Measurements from ENCODE around the gene EEFSEC.
A peak's percentile ranks its signal among the peaks of the same experiment; 100 is the strongest.

The EEFSEC gene

GRCh38 chr3:128380719-128381118, 227.4 kb downstream of the EEFSEC start:
- intact Hi-C loops (cut with DNase I), result no loop called here
- DNase-seq, result no peak

GRCh38 chr3:128381609-128382008, 228.3 kb downstream of the EEFSEC start:
- no peak for DNase-seq
- intact Hi-C loops (cut with DNase I), result no loop called here

GRCh38 chr3:128382221-128382807, 229.0 kb downstream of the EEFSEC start:
- intact Hi-C loops (cut with DNase I), result no loop called here
- peak in 8 of 42 donors; percentile 12 to 35 (median 22) for DNase-seq

- intact Hi-C loops (cut with DNase I), result no loop called here
- peak in 15 of 42 donors; percentile 11 to 64 (median 34) for DNase-seq
These were observed 230.3 kb downstream of the EEFSEC start for GRCh38 chr3:128383316-128384235.

DNA sequence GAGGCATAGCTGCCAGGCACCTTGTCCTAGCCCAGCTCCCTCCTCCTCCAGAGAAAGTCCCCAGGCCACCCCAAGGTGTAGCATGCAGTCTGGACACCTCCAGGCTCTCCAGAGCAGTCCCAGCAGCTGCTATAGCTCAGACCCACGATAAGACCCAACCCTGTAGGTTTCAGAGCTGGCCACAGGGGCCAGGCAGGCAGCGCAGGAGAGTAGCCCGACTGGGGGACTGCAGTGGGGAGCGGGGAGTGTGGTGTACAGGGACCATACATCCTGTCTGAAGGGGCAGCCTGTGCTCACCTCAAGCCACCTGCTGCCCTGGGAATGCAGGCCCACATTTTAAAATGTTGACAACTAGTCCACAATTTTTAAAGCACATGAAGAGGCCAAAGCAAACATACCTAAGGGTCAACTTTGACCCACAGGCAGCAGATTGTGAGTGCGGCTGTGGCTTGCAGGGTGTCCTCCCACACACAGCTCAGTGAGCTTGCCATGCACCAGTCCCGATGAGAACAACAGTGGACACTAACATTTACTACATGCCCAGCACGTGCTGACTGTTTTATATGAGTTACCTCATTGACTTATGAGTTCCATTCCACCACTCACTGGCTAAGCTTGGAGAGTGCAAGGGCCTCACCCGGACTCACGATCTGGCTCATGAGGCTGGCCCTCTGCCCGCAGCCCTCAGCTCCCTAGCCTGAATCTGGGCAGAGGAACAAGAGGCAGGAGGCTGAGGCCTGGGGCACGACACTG, 232.0 kb downstream of the EEFSEC start:
- no peak for DNase-seq
- intact Hi-C loops (cut with DNase I), result no loop called here

- intact Hi-C loops (cut with DNase I), result no loop called here
- DNase-seq, result no peak
These were observed 235.7 kb downstream of the EEFSEC start for GRCh38 chr3:128388932-128389331.

GRCh38 chr3:128390867-128391266, 237.6 kb downstream of the EEFSEC start:
- peak; percentile 42 to 95 (median 78) for DNase-seq
- intact Hi-C loops (cut with DNase I), result no loop called here

GRCh38 chr3:128392021-128392420, 238.7 kb downstream of the EEFSEC start:
- intact Hi-C loops (cut with DNase I), result no loop called here
- DNase-seq, result no peak

GRCh38 chr3:128392818-128393544, 239.7 kb downstream of the EEFSEC start:
- DNase-seq, result no peak
- intact Hi-C loops (cut with DNase I), result no loop called here

GRCh38 chr3:128394033-128394432, 240.8 kb downstream of the EEFSEC start:
- intact Hi-C loops (cut with DNase I), result no loop called here
- DNase-seq, result no peak

GRCh38 chr3:128395046-128395445, 241.8 kb downstream of the EEFSEC start:
- intact Hi-C loops (cut with DNase I), result no loop called here

DNA sequence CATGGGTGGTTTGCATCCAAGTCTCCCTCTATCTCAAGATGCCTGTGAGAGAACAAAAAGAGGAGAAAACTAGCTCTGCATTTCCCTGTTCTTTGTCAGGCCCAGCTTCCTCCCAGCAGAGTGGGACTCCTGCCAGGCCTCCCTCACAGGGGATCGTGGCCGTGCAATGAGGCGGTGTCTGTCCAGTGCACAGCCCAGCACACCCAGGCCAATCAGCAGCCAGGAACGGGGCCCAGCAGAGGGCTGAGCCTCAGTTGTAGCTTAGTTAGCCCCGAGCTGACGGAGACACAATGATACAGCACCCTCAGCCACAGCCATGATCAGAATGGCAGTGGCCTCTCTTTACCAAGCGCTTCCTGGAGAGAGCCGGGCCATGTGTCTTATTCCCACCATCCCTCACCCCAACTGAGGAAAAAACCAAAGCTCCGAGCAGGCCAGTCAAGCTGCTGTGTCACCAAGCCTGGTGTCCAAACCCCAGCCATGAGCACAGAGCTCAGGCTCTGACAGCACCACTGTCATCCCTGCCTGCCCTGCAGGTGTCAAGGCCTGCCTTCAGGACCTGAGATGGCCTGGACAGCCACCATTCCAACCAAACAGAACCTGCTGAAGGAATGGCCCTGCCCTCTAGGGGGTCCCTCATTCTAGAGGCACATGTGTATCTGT, 242.3 kb downstream of the EEFSEC start:
- peak in 36 of 42 donors; percentile 12 to 77 (median 47) for DNase-seq
- intact Hi-C loops (cut with DNase I), result no loop called here

More at GRCh38 chr3:128395046-128395445, 241.8 kb downstream of the EEFSEC start:
- DNase-seq, result no peak

- intact Hi-C loops (cut with DNase I), result no loop called here
- no peak for DNase-seq
These were observed 244.2 kb downstream of the EEFSEC start for GRCh38 chr3:128397484-128397883.

GRCh38 chr3:128398586-128398985, 245.3 kb downstream of the EEFSEC start:
- no peak for DNase-seq

DNA sequence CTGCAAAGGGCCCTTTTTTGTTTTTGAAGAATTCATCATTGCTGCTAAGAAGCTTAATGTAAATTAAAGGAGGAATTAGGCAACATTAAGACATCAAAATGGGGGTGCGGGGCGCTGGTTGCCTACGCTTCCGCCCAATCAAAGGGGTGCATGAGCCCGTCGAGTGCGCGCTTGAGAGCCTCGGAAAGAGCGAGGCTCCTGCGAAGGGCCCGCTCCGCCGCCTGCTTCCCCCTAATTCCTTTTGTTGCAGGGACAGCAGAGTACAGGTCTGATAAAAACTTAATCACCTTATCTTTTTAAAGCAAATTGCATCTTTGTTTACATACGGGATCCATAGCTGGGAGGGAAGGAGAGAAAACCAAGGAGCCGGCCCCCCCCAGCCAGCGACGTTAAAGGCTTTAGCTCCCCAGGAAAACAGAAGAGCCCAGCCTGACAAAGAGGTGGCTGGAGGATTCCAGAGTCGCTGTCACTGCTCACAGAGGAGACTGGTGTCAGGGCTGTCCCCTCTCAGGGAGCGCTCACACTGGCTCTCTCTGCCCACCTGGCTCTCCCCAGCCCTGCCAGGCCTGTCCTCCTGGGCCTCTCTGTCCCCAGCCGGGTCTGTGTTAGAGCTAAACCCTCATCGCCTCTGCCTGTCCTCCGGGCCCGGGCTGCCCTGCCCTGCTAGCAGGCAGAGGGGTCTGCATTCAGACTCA, 246.1 kb downstream of the EEFSEC start:
- no peak for DNase-seq
- intact Hi-C loops (cut with DNase I), result no loop called here

More at GRCh38 chr3:128398586-128398985, 245.3 kb downstream of the EEFSEC start:
- intact Hi-C loops (cut with DNase I), result no loop called here

GRCh38 chr3:128400671-128401070, 247.4 kb downstream of the EEFSEC start:
- DNase-seq, result no peak
- intact Hi-C loops (cut with DNase I), result no loop called here

DNA sequence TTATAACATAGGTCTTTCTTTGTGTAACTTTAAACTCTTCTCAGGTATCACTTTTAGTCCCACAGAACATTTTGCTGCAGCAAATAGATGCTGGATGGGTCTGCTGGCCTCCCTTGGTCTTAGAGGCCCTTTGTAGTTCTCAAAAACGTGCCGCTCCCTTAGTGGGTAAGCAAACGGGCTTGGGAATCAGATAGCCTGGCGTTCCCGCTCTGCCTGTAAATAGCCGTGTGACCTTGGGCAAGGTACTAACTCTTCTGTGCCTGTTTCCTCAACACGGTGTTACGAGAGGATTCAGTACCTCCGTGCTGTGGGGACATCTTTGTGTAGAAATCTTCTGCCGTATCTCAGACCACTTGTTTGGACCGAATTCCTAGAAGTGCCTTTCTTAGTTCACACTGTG, 249.0 kb downstream of the EEFSEC start:
- DNase-seq, result no peak

GRCh38 chr3:128402998-128403397, 249.7 kb downstream of the EEFSEC start:
- no peak for DNase-seq
- intact Hi-C loops (cut with DNase I), result no loop called here

More for the DNA sequence above, 249.0 kb downstream of the EEFSEC start:
- intact Hi-C loops (cut with DNase I), result no loop called here

All from head of caudate nucleus (tissue), 42 donors.